Measurements from ENCODE around the gene ACSS3.

The ACSS3 gene

DNA sequence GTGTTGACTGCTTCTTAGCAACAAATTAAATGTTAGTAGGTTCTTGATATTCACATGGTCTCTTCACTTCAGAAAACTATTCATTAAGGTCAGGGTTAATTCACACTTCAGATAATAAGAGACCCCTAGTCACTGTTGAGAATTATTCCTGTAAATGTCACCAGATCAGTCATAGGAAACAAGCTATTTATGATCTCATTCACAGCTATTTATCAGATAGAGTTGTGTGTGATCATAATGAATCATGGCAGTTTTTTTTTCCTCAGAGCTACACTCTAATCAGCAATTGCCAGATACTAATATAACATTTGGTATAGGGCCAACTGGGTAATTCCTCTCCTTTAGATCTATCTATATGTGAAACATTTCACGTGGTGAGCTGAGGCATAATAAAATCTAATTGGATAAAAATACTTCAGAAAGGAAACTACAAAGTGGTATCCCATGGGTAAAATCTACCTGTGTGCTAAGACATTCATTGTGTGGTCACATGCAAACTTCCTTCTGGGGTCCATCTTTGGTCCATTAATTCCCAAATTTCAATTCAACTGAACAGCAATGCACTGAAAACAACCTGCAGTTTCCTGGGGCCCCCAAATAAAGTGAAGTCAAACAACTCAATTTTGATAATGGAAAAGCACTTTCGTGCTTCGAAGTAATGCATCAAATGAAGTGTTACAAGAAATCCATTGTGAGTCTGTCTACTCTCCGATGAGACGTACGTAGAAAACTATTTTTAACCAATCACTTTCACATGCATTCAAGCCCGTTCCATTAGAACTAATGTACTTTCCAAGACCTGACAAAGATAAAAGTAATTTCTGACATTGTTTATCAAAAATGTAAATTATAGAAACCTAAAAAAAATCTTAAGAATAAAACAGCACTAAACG, 197.0 kb downstream of the ACSS3 start:
- no peak for DNase-seq (ENCODE audit: low read depth)
- TF ChIP-seq, protein P1, sequence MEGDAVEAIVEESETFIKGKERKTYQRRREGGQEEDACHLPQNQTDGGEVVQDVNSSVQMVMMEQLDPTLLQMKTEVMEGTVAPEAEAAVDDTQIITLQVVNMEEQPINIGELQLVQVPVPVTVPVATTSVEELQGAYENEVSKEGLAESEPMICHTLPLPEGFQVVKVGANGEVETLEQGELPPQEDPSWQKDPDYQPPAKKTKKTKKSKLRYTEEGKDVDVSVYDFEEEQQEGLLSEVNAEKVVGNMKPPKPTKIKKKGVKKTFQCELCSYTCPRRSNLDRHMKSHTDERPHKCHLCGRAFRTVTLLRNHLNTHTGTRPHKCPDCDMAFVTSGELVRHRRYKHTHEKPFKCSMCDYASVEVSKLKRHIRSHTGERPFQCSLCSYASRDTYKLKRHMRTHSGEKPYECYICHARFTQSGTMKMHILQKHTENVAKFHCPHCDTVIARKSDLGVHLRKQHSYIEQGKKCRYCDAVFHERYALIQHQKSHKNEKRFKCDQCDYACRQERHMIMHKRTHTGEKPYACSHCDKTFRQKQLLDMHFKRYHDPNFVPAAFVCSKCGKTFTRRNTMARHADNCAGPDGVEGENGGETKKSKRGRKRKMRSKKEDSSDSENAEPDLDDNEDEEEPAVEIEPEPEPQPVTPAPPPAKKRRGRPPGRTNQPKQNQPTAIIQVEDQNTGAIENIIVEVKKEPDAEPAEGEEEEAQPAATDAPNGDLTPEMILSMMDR (IDR thresholded peaks at IDR 0.05; ENCODE audit: low read depth, low read length, missing control alignments), result no peak
- no peak overlapping the region for H3K4me3 ChIP-seq (ENCODE audit: low read depth, low read length)

DNA sequence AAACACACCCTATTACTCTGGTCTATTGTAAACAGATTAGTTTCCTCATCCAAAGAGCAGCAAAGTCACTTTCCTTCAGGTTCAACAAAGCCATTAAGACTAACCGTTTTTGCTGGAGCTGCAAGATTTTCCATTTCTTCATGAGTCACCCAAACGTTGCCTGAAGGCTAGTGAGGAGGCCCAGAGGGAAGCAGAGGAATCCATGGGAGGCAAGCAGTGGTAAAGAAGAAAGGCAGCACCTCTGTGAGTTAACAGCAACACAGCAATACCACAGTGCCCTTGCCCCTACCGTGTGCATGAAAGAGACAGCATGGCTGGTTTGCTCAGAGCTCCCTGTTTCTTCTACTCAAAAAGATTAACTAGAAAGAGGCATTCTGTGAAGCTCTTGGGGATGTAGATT, 206.3 kb downstream of the ACSS3 start:
- no peak for DNase-seq (ENCODE audit: low read depth)
- TF ChIP-seq, protein P1 (IDR thresholded peaks at IDR 0.05; ENCODE audit: low read depth, low read length, missing control alignments), result no peak
- H3K4me3 ChIP-seq (ENCODE audit: low read depth, low read length), result no peak overlapping the region

GRCh38 chr12:81288651-81289050, 210.8 kb downstream of the ACSS3 start:
- no peak for DNase-seq (ENCODE audit: low read depth)
- no peak overlapping the region for H3K4me3 ChIP-seq (ENCODE audit: low read depth, low read length)
- TF ChIP-seq, protein P1 (IDR thresholded peaks at IDR 0.05; ENCODE audit: low read depth, low read length, missing control alignments), result no peak

GRCh38 chr12:81294325-81295190, 216.7 kb downstream of the ACSS3 start:
- no peak overlapping the region for H3K4me3 ChIP-seq (ENCODE audit: low read depth, low read length)
- DNase-seq (ENCODE audit: low read depth), result no peak
- TF ChIP-seq, protein P1 (IDR thresholded peaks at IDR 0.05; ENCODE audit: low read depth, low read length, missing control alignments), result no peak

- no peak for DNase-seq (ENCODE audit: low read depth)
- TF ChIP-seq, protein P1 (IDR thresholded peaks at IDR 0.05; ENCODE audit: low read depth, low read length, missing control alignments), result no peak
- no peak overlapping the region for H3K4me3 ChIP-seq (ENCODE audit: low read depth, low read length)
These were observed 217.4 kb downstream of the ACSS3 start for GRCh38 chr12:81295251-81295650.

DNA sequence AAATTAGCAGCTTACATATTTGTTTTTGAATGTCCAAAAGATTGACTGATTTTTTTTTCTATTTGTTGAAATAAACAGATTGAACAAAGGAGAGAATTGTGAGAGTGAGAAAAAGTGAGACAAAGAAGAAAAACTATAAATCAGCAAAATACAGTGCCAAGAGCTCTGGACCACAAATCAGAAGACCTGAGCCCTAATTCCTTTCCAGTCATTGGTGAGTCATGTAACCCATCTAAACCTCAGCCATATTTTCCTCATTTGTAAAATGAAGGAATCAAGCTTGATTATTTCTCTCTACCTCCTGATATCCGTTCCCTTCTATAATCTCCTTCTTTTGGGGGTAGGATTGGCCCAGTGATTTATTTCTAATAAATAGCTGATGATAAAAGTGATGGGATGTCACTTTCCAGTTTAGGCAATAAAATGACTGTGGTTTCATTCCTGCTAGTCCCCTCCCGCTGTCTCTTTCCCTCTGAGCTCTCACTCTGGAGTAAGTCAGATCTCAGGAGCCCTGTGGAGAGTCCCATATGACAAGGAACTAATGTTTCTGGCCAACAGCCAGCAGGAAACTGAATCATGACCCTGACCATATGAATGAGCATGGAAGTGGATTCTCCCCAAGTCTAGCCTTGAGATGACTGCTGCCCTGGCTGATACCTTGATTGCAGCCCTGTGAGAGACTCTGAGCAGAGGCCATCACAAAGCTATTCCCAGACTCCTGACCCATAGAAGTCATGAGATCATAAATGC, 218.9 kb downstream of the ACSS3 start:
- TF ChIP-seq, protein P1 (IDR thresholded peaks at IDR 0.05; ENCODE audit: low read depth, low read length, missing control alignments), result no peak
- H3K4me3 ChIP-seq (ENCODE audit: low read depth, low read length), result no peak overlapping the region
- DNase-seq (ENCODE audit: low read depth), result no peak
